Stimulated activated CD4-positive, alpha-beta T cell treated with anti-CD3 and anti-CD28 coated beads, TNF-alpha, amount 100 ng/mL, for 48 hours (primary cell): ENCODE measurements around the gene PTF1A.

Experiments used
- DNase-seq, 3 donors: peaks; one replicate each; pipeline ENCODE4 v3.0.0-alpha.2; 2020; ENCODE audit warnings: low read depth in 3 of 3

Gene PTF1A

DNA sequence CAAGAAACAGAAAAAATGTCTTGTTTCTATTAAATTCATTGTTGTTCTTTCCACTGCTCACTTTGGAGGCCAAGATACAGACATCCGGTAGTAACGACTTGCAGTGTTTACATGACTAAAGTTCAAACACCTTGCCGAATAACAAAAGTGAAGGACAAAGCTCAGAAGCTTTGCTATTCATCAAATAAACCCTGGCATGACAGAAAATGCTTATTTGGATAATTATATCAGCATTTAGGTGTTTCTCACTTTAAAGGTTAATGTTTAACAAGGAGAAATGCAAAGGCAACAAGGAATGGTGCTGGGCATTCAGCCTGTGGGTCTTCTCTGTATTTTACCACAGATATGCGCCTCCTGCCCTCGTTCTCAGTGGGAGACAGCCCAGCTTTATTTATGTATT is 5.4 kb upstream of the PTF1A start:
- no peak for DNase-seq

DNA sequence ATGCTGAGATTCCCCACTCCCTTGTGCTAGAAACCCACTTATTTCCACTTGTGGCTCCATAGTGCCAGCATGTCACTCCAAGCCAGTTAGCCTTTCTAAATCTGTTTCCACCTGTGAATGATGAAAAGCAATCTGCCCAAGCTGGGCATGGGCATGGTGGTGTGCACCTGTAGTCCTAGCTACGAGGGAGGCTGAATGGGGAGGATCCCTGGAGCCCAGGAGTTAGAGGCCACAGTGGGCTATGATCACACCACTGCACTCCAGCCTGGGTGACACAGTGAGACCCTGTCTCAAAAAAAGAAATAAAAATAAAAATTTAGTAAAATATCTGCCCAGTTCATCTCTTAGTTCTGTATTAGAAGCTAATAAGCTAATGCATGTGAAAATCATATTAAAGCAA is 5.0 kb upstream of the PTF1A start:
- no peak for DNase-seq

DNA sequence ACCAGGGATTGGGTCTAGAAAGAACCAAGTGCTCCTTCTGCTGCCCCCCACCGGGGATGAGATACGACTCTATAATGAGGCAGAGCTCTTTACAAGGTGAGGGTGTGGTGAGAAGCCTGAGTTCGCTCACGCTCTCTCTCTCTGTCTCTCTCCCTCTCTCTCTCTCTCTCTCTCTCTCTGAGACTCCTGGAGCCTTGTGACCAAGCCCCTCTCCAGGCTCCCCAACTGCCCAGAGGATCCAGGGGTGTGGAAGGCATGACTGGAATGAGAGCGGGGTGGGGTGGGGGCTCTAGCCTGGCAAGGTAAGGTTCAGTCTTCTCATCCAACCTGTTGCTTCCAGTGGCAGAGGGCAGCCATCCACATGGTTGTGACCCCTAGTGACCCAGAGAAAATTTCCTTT is 3.1 kb upstream of the PTF1A start:
- DNase-seq = no peak

DNA sequence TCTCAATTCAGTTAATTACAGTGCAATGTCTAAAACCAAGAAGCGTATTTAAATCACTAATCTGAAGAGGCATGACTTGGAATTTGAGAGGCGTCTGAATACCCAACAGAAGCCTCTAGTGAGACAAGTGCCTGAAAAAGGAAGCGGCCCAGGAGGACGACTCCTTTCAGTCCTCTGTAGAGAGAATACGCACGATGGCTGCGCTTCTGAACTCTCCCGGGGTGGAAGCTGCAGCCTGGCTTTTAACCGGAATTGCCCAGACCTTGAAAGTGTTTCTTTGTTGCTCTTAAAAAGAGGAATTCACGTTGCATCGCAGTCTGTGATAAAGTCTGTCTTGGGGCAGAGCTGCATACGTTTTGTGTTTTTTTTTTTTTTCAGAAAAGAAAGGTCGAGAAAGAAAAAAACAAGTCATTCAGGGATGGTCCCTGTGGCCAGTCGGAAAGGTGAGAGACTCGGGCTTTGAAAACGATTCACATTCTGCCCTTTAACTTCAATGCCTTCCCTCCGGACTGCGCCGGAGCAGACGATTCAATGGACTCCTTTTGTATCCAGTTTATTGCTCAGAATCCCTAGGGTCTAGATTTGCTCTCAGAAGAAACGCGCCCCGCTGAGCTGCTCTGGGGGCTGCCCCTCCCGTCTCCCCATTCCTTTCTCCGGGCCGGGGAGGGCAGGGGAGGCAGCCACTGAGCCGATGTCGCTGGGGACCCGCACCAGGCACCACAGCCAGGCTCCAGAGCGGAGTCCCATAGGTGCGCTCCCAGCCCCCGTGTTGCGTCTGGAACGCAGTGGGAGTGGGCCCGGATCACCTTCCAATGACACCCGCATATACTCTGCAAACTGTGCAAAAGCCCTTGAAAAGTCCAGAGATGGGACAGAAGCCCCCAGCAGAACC is 994 bp upstream of the PTF1A start:
- DNase-seq = no peak

DNA sequence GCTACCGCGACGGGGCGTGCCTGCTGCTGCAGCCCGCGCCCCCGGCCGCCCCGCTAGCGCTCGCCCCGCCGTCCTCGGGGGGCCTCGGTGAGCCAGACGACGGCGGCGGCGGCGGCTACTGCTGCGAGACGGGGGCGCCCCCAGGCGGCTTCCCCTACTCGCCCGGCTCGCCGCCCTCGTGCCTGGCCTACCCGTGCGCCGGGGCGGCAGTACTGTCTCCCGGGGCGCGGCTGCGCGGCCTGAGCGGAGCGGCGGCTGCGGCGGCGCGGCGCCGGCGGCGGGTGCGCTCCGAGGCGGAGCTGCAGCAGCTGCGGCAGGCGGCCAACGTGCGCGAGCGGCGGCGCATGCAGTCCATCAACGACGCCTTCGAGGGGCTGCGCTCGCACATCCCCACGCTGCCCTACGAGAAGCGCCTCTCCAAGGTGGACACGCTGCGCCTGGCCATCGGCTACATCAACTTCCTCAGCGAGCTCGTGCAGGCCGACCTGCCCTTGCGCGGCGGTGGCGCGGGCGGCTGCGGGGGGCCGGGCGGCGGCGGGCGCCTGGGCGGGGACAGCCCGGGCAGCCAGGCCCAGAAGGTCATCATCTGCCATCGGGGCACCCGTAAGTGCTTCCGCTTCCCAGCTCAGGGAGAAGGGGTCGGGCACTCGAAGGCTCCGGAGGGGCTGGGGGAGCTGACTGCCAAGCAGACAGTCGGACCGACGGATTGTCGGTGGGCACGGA is 761 bp downstream of the PTF1A start:
- no peak for DNase-seq

DNA sequence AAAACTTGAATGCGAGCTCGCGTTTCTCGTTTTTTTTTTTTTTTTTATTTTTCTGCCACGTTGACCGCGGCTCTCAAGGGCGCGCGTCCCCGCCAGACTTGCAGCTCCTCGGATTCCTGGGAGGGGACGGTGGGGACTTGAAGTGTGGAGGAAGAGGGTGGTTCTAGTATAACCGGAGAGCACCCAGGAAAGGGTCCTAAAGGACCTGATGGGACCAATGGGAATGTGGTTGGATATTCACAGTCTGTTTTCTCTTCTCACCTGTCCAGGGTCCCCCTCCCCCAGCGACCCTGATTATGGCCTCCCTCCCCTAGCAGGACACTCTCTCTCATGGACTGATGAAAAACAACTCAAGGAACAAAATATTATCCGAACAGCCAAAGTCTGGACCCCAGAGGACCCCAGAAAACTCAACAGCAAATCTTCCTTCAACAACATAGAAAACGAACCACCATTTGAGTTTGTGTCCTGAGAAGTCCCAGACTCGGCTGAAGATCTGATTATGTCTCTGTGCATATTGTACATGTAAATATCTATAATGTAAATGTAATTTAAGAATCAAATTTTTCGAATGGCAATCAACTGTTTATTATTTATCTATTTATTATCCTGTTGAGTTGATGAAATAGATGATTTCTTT is 1.4 kb downstream of the PTF1A start:
- DNase-seq = no peak

DNA sequence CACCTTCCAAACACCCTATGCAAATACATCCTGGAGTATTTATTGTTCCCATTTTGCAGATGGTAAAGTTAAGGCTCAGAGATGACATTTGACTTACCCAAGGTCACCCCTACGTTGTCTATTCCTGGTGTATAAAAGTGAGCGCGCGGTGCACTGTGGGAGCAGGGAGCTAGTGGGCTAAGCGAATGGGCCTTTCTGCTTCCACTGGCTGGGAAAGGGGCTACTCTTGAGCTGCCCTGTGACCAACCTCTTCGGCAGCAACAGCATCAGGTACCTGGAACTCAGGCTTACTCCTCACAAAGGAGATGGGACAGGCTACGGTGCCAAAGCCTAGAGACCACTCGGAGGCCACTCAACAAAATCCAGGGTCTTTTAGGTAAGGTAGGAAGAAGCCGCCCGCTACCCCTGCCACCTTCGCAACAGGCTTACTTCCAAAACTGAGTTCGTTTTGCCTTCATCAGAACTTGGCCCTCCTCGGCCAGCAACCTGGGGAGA is 2.4 kb downstream of the PTF1A start:
- DNase-seq = no peak

DNA sequence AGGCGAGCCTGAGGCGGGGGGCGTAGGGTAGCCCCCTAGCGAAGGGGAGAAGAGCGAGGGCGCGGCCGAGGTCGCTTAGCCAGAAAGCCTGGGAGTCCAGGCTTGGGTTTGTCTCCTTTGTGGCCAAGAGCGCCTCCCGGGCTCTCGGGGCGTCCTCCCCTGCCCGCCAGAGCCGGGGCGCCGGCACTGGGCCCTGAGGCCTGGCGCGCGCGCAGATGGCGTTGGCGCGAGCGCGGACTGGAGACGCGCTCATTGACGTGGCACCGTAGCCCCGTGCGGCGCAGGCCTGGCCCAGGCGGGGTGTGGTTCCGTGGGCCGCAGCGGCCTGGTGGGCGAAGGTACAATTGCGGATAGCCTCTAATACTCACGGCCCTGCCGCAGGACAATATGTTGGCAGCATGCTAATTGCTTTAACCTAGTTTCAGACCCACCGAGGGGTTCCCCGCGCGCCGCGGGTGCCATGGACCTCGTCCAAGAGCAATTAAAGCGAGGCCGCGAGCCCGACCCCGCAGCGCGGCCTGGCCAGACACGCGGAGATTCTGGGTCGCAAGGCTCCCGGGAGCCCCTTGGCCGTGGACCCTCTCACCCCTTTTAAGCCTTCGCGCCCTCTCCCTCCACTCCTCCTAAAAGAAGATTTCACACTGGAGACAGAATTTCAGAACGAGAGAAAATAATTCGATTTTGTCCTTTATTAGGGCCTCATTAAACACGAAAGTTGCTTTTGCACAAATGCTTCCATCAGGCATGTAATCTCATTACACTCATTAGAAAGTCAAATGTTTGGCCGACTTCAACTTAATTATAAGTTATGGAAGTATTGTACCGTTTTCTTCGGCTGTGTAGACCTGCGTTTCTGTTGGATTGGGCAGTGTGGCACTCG is 3.1 kb downstream of the PTF1A start:
- DNase-seq = no peak

DNA sequence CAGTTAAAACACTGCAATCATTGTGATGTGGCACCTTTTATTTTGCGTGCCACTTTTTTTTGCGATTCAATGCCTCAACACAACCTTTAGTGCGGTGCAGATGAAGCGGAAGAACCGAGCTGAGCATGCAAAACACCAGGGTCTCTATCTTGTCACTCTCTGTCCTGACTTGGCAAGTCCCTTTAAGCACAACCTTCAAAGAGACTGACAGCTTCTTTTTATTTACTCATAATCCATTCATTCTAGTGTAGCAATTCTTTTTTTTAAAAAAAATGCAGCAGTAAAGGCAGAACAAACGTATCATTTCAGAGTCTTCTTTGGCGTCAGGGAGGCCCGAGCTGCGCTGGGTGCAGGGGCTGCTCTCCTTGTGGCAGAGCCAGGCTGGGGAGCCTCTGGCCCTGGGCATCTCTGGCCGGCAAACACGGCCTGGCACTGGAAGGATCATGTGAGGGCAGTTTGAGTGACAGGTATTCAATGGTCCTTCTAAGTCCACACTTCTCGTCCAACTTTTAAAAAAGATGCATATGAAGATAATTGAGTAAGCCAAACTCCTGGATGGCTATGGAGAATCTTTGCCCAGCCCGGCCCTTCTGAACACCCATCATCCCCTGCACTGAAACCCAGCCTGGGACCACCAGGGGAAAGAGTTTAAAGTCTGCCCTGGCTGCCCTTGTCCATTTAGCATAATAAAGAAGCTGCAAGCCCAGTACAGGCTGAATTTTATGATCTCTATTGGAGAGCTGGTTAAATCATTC is 3.9 kb downstream of the PTF1A start:
- no peak for DNase-seq

DNA sequence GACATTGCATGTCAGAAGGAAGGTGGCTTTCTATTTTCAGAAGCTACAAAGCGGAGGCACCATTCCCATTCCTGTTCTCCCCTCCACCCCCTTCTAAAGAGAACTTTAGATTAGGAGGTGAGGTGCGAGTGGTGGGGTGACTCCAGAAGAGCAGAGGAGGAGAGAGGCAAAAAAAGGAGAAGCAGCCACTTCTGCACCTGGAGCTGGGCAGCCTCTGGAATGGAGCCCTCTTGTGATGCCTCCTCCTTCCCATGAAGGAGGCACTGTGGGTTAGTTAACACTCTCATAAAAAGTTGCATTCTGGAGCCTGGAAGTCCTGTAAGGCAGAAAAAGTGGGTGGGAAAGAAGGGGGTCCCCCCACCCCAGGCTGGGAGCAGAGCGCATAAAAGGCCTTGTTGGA is 4.8 kb downstream of the PTF1A start:
- no peak for DNase-seq

DNA sequence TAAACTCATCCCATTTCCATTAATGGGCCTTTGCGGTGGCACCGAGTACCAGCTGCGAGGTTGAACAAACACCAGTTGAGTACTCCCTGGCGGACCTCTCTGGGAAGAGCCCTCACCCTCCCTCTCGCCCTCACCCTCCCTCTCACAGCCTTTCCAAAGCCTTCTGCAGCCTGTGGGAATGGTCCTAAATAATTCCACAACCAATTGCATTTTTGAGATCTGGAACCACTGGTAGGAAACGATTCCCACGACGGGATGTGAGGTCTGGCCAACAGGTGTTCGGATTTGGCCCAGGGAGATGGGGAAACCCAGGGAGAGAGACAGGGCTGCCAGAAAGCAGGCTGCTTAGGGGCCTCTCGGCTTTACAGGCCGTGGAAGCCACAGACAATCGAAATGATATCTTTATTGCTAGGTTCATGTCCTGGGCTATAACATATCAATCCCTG is 5.3 kb downstream of the PTF1A start:
- no peak for DNase-seq

DNA sequence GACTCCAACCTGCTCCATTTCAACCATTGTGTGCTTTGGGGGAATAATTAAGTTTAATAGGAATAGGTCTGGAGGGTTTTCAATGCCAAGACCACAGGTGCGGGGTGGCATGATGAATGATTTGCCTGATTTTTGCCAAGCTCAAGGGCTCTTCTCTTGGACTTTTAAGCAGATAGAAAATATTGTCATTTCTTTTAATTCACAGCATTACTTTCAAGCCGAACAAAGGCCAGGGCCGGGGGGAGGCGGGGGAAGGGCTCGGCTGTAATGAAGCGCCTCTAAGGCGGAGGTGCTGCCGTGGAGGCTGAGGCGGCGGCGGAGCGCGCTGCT is 6.5 kb downstream of the PTF1A start:
- DNase-seq = no peak

DNA sequence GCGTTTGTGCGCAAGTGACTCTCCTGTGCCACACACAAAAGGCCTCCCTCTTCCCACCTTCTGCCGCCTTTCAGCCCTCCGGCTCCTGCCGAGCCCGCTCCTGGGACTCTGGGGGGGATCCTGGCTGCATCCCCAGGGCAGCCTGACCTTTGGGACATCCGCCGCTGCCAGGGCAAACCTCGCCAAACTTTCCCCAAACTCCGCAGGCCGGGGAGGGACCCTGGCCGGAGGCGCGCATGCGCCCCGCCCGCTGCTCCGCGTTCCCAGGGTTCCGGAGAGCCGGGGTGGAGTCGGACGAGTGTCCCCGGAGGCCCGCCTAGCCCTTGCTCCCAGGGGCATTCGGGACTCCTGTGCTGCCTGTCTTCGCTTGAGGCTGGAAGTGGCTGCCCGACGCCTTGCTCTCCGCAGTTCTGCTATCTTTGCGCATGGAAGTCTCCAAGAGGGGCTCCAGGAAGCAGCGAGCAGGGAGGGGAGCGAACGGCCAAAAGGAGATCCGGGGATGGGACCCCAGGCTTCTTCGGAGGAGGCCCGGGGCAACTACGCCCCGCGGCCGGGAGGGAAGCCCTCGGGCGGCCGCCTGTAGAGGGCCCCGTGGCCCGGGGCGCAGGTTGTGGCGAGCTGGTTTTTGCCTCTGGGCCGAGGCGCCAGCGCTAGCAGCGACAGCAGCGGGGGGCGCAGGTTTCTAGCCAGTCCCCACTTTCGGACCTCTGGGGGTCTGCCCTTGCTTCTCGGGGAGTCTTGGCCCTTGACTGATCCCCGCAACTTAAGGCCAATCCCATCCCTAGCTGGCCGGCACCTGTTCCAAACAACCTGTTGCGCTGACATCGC is 7.0 kb downstream of the PTF1A start:
- no peak for DNase-seq

DNA sequence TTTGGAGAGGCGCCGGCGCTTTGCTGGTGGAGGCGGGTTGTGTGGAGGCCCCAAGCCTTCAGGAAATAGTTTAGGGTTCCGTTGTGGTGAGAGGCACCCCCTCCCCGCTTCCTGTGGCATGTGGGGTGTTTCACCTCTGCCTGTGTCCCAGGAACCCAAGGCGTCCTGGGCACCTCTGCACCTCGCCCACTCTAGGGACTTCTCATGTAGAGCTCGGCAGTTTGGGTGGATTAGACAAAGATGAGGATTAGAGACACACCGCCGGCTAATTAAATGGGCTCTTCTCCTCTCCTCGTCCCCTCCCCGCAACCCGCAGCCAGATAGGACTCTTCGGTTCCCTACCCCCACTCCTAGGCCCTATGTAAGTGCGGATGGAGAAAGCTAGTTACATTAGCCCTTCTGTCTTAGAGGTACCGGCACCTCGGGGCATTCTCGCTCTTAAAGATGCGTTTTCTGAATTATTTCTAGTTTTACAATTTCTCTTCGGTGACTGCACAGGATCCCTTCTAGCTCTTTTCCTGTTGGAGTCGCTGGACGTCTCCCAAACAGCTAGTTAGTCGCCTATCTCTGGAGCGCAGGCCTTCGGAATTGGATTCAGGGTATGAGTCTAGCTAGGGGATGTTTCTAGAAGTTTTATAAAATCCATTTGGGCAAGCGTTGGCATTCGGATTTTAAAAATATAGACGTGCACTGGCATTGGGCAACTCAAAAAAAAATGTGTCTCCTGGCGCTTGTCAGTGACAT is 7.8 kb downstream of the PTF1A start:
- no peak for DNase-seq

DNA sequence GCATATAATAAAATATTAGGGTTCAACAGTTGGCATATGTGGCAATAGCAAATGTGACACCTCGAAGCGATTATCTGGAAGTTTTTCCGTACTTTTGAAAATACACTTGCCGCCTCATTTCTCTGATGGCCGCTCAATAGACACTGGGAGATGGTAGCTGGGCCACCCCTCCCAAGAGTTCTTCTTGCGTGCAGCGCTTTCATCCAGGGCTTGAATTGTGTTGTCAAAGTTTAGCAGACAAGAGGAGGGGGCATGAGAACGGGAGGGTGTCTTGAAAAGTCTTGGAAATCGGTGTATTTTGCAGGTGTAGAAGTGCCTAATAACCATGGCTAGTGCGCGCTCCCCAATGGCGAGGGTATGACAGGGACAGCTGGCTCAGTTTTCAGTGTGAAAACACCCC is 8.5 kb downstream of the PTF1A start:
- DNase-seq = no peak

DNA sequence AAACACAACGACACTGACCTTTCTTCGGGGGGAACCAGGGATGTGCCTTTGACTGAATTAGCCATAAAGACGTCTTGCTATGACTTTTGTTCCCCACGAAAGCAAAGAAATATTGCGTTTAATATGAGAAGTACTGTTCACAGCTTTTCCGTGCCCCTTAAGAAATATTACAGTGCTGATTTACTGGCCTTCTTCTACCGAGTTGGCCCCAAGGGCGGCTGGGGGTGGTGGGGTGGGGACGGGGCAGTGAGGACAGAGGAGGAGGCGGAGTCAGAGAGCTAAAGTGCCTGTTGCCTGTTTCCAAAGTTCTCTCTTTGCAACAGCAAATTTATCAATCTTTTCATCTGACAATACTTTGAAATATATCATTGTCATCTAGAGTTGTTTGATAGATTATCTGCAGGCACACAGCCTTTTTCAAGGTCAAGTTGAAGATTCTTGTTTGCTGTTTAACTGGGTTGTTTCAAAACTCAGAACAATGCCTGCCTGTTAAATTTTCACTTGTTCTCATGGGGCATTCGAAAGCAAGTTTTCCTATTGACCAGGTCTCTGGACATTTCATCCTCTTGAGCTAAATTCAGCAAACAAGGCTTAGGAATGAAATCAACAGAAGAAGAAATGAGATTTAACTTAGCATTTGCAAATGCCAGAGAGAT is 9.0 kb downstream of the PTF1A start:
- DNase-seq = no peak

DNA sequence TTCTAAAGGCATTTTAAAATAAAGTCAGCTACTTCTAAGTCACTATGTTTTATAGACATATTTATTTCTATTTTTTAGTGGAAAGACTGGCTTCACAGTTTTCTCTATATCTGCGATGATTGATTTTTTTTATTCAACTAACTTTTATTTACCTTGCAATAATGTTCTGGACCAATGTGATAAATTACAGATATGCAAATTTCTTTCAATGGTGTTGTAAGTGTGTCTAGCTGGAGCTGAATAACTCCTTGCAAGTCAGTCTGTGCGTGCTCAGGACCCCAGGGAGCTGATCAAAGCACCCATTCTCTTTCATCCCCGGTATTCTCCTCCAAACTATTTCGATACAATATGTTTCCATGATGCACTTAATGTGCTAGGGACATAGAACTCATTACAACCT is 9.7 kb downstream of the PTF1A start:
- no peak for DNase-seq

DNA sequence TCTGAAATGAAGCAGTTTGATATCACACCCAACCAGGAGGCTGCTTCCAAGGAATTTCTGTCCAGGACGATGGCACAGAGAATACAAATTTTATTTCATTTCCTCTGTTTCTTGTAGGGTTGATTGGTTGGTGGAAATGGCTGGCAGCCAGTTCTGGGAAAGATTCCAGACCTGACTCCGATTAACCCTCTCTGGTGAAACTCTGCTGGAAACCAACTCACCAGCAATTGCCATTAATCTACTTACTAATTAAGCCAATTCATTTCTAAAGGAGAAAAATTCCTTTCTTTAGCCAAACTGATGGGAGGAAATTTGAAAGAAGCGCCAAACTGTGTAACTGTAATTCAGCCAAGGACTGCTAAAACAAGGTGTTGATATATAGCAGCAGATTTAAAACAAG is 10.7 kb downstream of the PTF1A start:
- DNase-seq = no peak
